ENCODE data around the gene MAPKAP1. TPM values are rescaled to one million over a fixed set of nuclear protein-coding genes. Genes with fewer than 3 reads are reported as not detected.

MAPKAP1 gene
- total and polyA plus RNA-seq, 9 of the 15 experiments (the other 6 are each of a cell fraction or from before 2014, with no cell fraction given): 2.6 to 82.1 (median 61.1) TPM

- no peak for ATAC-seq
Observed at GRCh38 chr9:125426926-125427325, 280.1 kb downstream of the MAPKAP1 start.

More at GRCh38 chr9:125426926-125427325, 280.1 kb downstream of the MAPKAP1 start:
- peaks cover 6 to 50% of the 10 kb centered on the region in 2 experiments; a peak in 4 of 5 replicates for H3K4me1 ChIP-seq (replicated peaks in 1 of 2; ENCODE audit: control insufficient read depth in 2 of 2, insufficient read depth in 2 of 2, low read length in 2 of 2)
- 74% methylated on average over 6 of the region's 17 CpGs for WGBS (ENCODE audit: insufficient coverage, low coverage, missing lambda C conversion rate)
- H3K79me2 ChIP-seq (ENCODE audit: control insufficient read depth, insufficient read depth, low read length): no peaks in the 10 kb centered on the region
- TF ChIP-seq HBP1 (CRISPR knock-in tag; IDR thresholded peaks at IDR 0.05): no peak
- TF ChIP-seq TCF7 (IDR thresholded peaks at IDR 0.05; ENCODE audit: borderline replicate concordance): no peak
- TF ChIP-seq ZNF274 (IDR thresholded peaks at IDR 0.05; ENCODE audit: borderline replicate concordance, low read depth, low read length): no peak
- no peak for TF ChIP-seq GATAD2A (IDR thresholded peaks at IDR 0.05)
- no peak for TF ChIP-seq ARID2 (IDR thresholded peaks at IDR 0.05)
- TF ChIP-seq SMARCA4 (IDR thresholded peaks at IDR 0.05): no peak
- no peak for TF ChIP-seq CREM (IDR thresholded peaks at IDR 0.05; ENCODE audit: low read depth)
- TF ChIP-seq SNRNP70 (optimal IDR thresholded peaks at IDR 0.05; ENCODE audit: low read depth, low read length): no peak
- no peak for TF ChIP-seq HLTF (IDR thresholded peaks at IDR 0.05)
- no peak for TF ChIP-seq SETDB1 (IDR thresholded peaks at IDR 0.05; ENCODE audit: low read length)
- no peak for TF ChIP-seq ZNF431 (CRISPR knock-in tag; IDR thresholded peaks at IDR 0.05)
- no peak for TF ChIP-seq ELF1 (tag; IDR thresholded peaks at IDR 0.05)
- TF ChIP-seq DLX4 (CRISPR knock-in tag; IDR thresholded peaks at IDR 0.05): no peak
- TF ChIP-seq ZNF445 (CRISPR knock-in tag; IDR thresholded peaks at IDR 0.05; ENCODE audit: low read depth): no peak
- TF ChIP-seq THRB (CRISPR knock-in tag; conservative IDR thresholded peaks at IDR 0.05): no peak
- no peak for TF ChIP-seq ZBTB49 (CRISPR knock-in tag; IDR thresholded peaks at IDR 0.05; ENCODE audit: borderline replicate concordance)
- ChIA-PET POLR2A (no interaction called here), CTCF (ENCODE audit: low intra/inter-chr PET ratio) (no interaction called here)
- H3K9me1 ChIP-seq (ENCODE audit: control insufficient read depth, insufficient read depth, low read length): no peaks in the 10 kb centered on the region
- H3K4me2 ChIP-seq (ENCODE audit: insufficient read depth, low read length): no peak overlapping the region
- no peaks in the 10 kb centered on the region for H4K20me1 ChIP-seq (replicated peaks; ENCODE audit: control insufficient read depth, insufficient read depth, low read length)
- no peak for DNase-seq (ENCODE audit: extremely low read depth in 1 of 4, low spot score in 3 of 4)
- no peaks in the 10 kb centered on the region for H3K36me3 ChIP-seq (ENCODE audit: control insufficient read depth, insufficient read depth, low read length)
- no peak overlapping the region for H2AFZ ChIP-seq (ENCODE audit: low read depth, low read length)
- no TSS peak for BruUV-seq (replicated peaks)
- peak overlapping the region in 1 of 2 experiments; percentile 7; a peak in 1 of 4 replicates for H3K9ac ChIP-seq (ENCODE audit: insufficient read depth in 1 of 2, low read depth in 2 of 2, low read length in 2 of 2)
- no peak overlapping the region for H3K4me3 ChIP-seq
- H3K9me3 ChIP-seq (replicated peaks; ENCODE audit: control insufficient read depth, insufficient read depth, low read depth, low read length): no peaks in the 10 kb centered on the region
- in situ Hi-C loops (cut with MboI) (no loop called here), intact Hi-C loops (cut with micrococcal nuclease) (loop anchor here (5.0 kb wide), 2 partner anchors 45 to 110 kb away; no protein-coding TSS in a partner anchor)
- no peaks in the 10 kb centered on the region for H3K27me3 ChIP-seq (ENCODE audit: control insufficient read depth in 2 of 2, insufficient read depth in 2 of 2, low read length in 2 of 2)
- H3K27ac ChIP-seq (ENCODE audit: extremely low read depth, low read depth, low read length): no peak overlapping the region
- no peak for FAIRE-seq

Data from K562 (cell line).